ENCODE results near the gene MED12L. TPM values are rescaled to one million over a fixed set of nuclear protein-coding genes. Genes with fewer than 3 reads are reported as not detected.

MED12L gene
- total RNA-seq, 2 experiments from 2014 or later, result 12.6 to 32.7 TPM

GRCh38 chr3:151299006-151299405, 213.5 kb downstream of the MED12L start:
- Histone ChIP-seq H3K4me3 (ENCODE audit: low read depth, low read length, poor library complexity, severe bottlenecking) (no peak overlapping the region), H3K9me3 (ENCODE audit: low read length) (no peaks in the 10 kb centered on the region), H3K79me2 (ENCODE audit: insufficient read depth, low read depth, low read length) (no peaks in the 10 kb centered on the region), H3K36me3 (ENCODE audit: insufficient read depth, low read length) (no peaks in the 10 kb centered on the region), H3K4me1 (ENCODE audit: insufficient read depth, low read length, poor library complexity, severe bottlenecking) (no peaks in the 10 kb centered on the region), H2AFZ (ENCODE audit: low read length) (no peak overlapping the region), H3K4me2 (ENCODE audit: low read length) (no peak overlapping the region), H3K9me2 (ENCODE audit: insufficient read depth, low read length) (no peaks in the 10 kb centered on the region), H4K20me1 (ENCODE audit: insufficient read depth, low read length) (no peaks in the 10 kb centered on the region), H3K27ac (ENCODE audit: low read depth, low read length, poor library complexity, severe bottlenecking) (no peak overlapping the region)
- no TSS peak for BruUV-seq (replicated peaks)
- POLR2A ChIA-PET, result interaction anchor here (0.6 to 1.1 kb wide), 3 partner anchors 10 to 92 kb away, joined by 3 read pairs; no protein-coding TSS in a partner anchor
- TF ChIP-seq EZH2phosphoT487 (IDR thresholded peaks at IDR 0.05; ENCODE audit: borderline replicate concordance, low read depth, low read length) (no peak), CTCF (conservative IDR thresholded peaks at IDR 0.05; ENCODE audit: low read length) (no peak)
- CTCF ChIA-PET (ENCODE audit: unreplicated experiment), result no interaction called here
- DNase-seq (ENCODE audit: low spot score), result no peak
- intact Hi-C loops (cut with micrococcal nuclease; ENCODE audit: unreplicated experiment), result no loop called here

GRCh38 chr3:151300539-151300938, 215.1 kb downstream of the MED12L start:
- TF ChIP-seq CTCF (conservative IDR thresholded peaks at IDR 0.05; ENCODE audit: low read length) (no peak), EZH2phosphoT487 (IDR thresholded peaks at IDR 0.05; ENCODE audit: borderline replicate concordance, low read depth, low read length) (no peak)
- intact Hi-C loops (cut with micrococcal nuclease; ENCODE audit: unreplicated experiment), result no loop called here
- H3K4me2 ChIP-seq (ENCODE audit: low read length), result no peak overlapping the region
- no TSS peak for BruUV-seq (replicated peaks)
- no peaks in the 10 kb centered on the region for H3K79me2 ChIP-seq (ENCODE audit: insufficient read depth, low read depth, low read length)
- ChIA-PET POLR2A (interaction anchor here (0.9 kb wide), 1 partner anchor 39 kb away, joined by 3 read pairs; no protein-coding TSS in a partner anchor), CTCF (ENCODE audit: unreplicated experiment) (no interaction called here)
- no peaks in the 10 kb centered on the region for H4K20me1 ChIP-seq (ENCODE audit: insufficient read depth, low read length)
- no peak overlapping the region for H2AFZ ChIP-seq (ENCODE audit: low read length)
- H3K9me3 ChIP-seq (ENCODE audit: low read length), result no peaks in the 10 kb centered on the region
- no peaks in the 10 kb centered on the region for H3K36me3 ChIP-seq (ENCODE audit: insufficient read depth, low read length)
- H3K4me3 ChIP-seq (ENCODE audit: low read depth, low read length, poor library complexity, severe bottlenecking), result no peak overlapping the region
- no peak for DNase-seq (ENCODE audit: low spot score)
- no peaks in the 10 kb centered on the region for H3K9me2 ChIP-seq (ENCODE audit: insufficient read depth, low read length)
- no peaks in the 10 kb centered on the region for H3K4me1 ChIP-seq (ENCODE audit: insufficient read depth, low read length, poor library complexity, severe bottlenecking)
- H3K27ac ChIP-seq (ENCODE audit: low read depth, low read length, poor library complexity, severe bottlenecking), result no peak overlapping the region

GRCh38 chr3:151301787-151302186, 216.3 kb downstream of the MED12L start:
- DNase-seq (ENCODE audit: low spot score), result no peak
- Histone ChIP-seq H3K4me1 (ENCODE audit: insufficient read depth, low read length, poor library complexity, severe bottlenecking) (no peaks in the 10 kb centered on the region), H3K4me2 (ENCODE audit: low read length) (no peak overlapping the region), H3K36me3 (ENCODE audit: insufficient read depth, low read length) (no peaks in the 10 kb centered on the region), H3K79me2 (ENCODE audit: insufficient read depth, low read depth, low read length) (no peaks in the 10 kb centered on the region), H4K20me1 (ENCODE audit: insufficient read depth, low read length) (no peaks in the 10 kb centered on the region), H3K9me3 (ENCODE audit: low read length) (no peaks in the 10 kb centered on the region), H2AFZ (ENCODE audit: low read length) (no peak overlapping the region), H3K4me3 (ENCODE audit: low read depth, low read length, poor library complexity, severe bottlenecking) (no peak overlapping the region), H3K27ac (ENCODE audit: low read depth, low read length, poor library complexity, severe bottlenecking) (no peak overlapping the region), H3K9me2 (ENCODE audit: insufficient read depth, low read length) (no peaks in the 10 kb centered on the region)
- BruUV-seq (replicated peaks), result no TSS peak
- intact Hi-C loops (cut with micrococcal nuclease; ENCODE audit: unreplicated experiment), result no loop called here
- TF ChIP-seq CTCF (conservative IDR thresholded peaks at IDR 0.05; ENCODE audit: low read length) (no peak), EZH2phosphoT487 (IDR thresholded peaks at IDR 0.05; ENCODE audit: borderline replicate concordance, low read depth, low read length) (no peak)
- POLR2A ChIA-PET, result interaction anchor here (0.9 kb wide), 1 partner anchor 38 kb away, joined by 3 read pairs; no protein-coding TSS in a partner anchor
- CTCF ChIA-PET (ENCODE audit: unreplicated experiment), result no interaction called here

Measured in OCI-LY7 (cell line).